SK-N-SH treated with all-trans-retinoic acid at 6 μM for 48 hours (cell line): ENCODE measurements around the gene TMEM14C.

Source experiments
- ATAC-seq: fragments of 200-7000 bp; cut with Tn5 transposase; 3 replicates; pipeline ENCODE4 v1.9.1; 2020; ENCODE audit warnings: mild to moderate bottlenecking, moderate library complexity
- ARNTL ChIP-seq: fragments of 450-650 bp; formaldehyde crosslinking; IDR thresholded peaks from 2 replicates; pipeline ENCODE4 v1.5.0; 2020; ENCODE audit warnings: low read depth, mild to moderate bottlenecking, moderate library complexity, borderline replicate concordance
- CREB5 ChIP-seq: fragments of 250-450 bp; sonication (Bioruptor Pico); IDR thresholded peaks from 2 replicates; pipeline ENCODE4 v1.5.1; 2020; ENCODE audit warnings: low read depth, mild to moderate bottlenecking, moderate library complexity
- CSDC2 ChIP-seq: fragments of 250-450 bp; sonication (Bioruptor Pico); IDR thresholded peaks from 2 replicates; pipeline ENCODE4 v1.5.0; 2020; ENCODE audit warnings: mild to moderate bottlenecking, moderate library complexity
- CSRNP3 ChIP-seq: fragments of 250-450 bp; sonication (Bioruptor Pico); IDR thresholded peaks from 2 replicates; pipeline ENCODE4 v1.5.1; 2021; ENCODE audit warnings: mild to moderate bottlenecking, moderate library complexity
- GLIS3 ChIP-seq: fragments of 250-450 bp; sonication (Bioruptor Pico); IDR thresholded peaks from 2 replicates; pipeline ENCODE4 v1.5.0; 2020; ENCODE audit warnings: mild to moderate bottlenecking, moderate library complexity
- PATZ1 ChIP-seq: fragments of 250-450 bp; sonication (Bioruptor Pico); IDR thresholded peaks from 2 replicates; pipeline ENCODE4 v1.8.0; 2020; ENCODE audit warnings: mild to moderate bottlenecking, moderate library complexity, borderline replicate concordance
- POU6F1 ChIP-seq: fragments of 250-450 bp; sonication (Bioruptor Pico); IDR thresholded peaks from 2 replicates; pipeline ENCODE4 v1.8.0; 2021; ENCODE audit warnings: low read depth, mild to moderate bottlenecking, moderate library complexity, borderline replicate concordance
- PPARA ChIP-seq: fragments of 250-450 bp; sonication (Bioruptor Pico); IDR thresholded peaks from 2 replicates; pipeline ENCODE4 v1.5.0; 2020; ENCODE audit warnings: mild to moderate bottlenecking, borderline replicate concordance
- RARB ChIP-seq: fragments of 250-450 bp; sonication (Bioruptor Pico); IDR thresholded peaks from 2 replicates; pipeline ENCODE4 v1.8.0; 2021; ENCODE audit warnings: mild to moderate bottlenecking, moderate library complexity
- SNAI2 ChIP-seq: fragments of 250-450 bp; sonication (Bioruptor Pico); IDR thresholded peaks from 2 replicates; pipeline ENCODE4 v1.5.0; 2020; ENCODE audit warnings: mild to moderate bottlenecking, moderate library complexity
- TCF4 ChIP-seq: fragments of 250-450 bp; sonication (Bioruptor Pico); IDR thresholded peaks from 2 replicates; pipeline ENCODE4 v1.8.0; 2021; ENCODE audit warnings: mild to moderate bottlenecking, moderate library complexity, borderline replicate concordance
- TOX ChIP-seq: fragments of 250-450 bp; sonication (Bioruptor Pico); IDR thresholded peaks from 2 replicates; pipeline ENCODE4 v1.8.0; 2021; ENCODE audit warnings: mild to moderate bottlenecking, moderate library complexity, borderline replicate concordance
- TSHZ2 ChIP-seq: fragments of 250-450 bp; sonication (Bioruptor Pico); IDR thresholded peaks from 2 replicates; pipeline ENCODE4 v1.5.0; 2020; ENCODE audit warnings: mild to moderate bottlenecking, moderate library complexity
- ZC3H10 ChIP-seq: fragments of 250-450 bp; sonication (Bioruptor Pico); IDR thresholded peaks from 2 replicates; pipeline ENCODE4 v1.5.1; 2021; ENCODE audit warnings: mild to moderate bottlenecking, moderate library complexity
- ZFP3 ChIP-seq: fragments of 250-450 bp; sonication (Bioruptor Pico); IDR thresholded peaks from 2 replicates; pipeline ENCODE4 v1.5.0; 2020; ENCODE audit warnings: mild to moderate bottlenecking, moderate library complexity
- ZFP30 ChIP-seq: fragments of 450-650 bp; formaldehyde crosslinking; IDR thresholded peaks from 2 replicates; pipeline ENCODE4 v1.5.0; 2022; ENCODE audit warnings: mild to moderate bottlenecking, moderate library complexity
- ZNF565 ChIP-seq: fragments of 450-650 bp; formaldehyde crosslinking; conservative IDR thresholded peaks from 2 replicates; pipeline ENCODE4 v1.5.0; 2020; ENCODE audit warnings: low read depth, mild to moderate bottlenecking, moderate library complexity
- ZNF70 ChIP-seq: fragments of 450-650 bp; formaldehyde crosslinking; IDR thresholded peaks from 2 replicates; pipeline ENCODE4 v1.5.0; 2020; ENCODE audit warnings: mild to moderate bottlenecking, moderate library complexity

The TMEM14C gene

GRCh38 chr6:10745116-10745515 lies 22.2 kb downstream of the TMEM14C start:
- no peak for ATAC-seq
- TF ChIP-seq PATZ1 (no peak), CSRNP3 (CRISPR knock-in tag) (no peak), PPARA (CRISPR knock-in tag) (no peak), GLIS3 (CRISPR knock-in tag) (no peak), POU6F1 (CRISPR knock-in tag) (no peak), TCF4 (CRISPR knock-in tag) (no peak), CREB5 (CRISPR knock-in tag) (no peak), ZNF70 (no peak), TOX (no peak), ZNF565 (no peak), RARB (no peak), ZFP30 (no peak), TSHZ2 (CRISPR knock-in tag) (no peak)

GRCh38 chr6:10746915-10747250 lies 24.0 kb downstream of the TMEM14C start:
- peak; percentile 3; the same call in 2 of the 3 replicates for ATAC-seq
- TF ChIP-seq RARB (no peak), ZC3H10 (no peak), SNAI2 (no peak)

- ATAC-seq: peak; percentile 98
Observed at GRCh38 chr6:10747251-10747972, 24.5 kb downstream of the TMEM14C start, which contains the start of gene TMEM14B. Gene TMEM14B, plus strand, starts transcription at chr6:10747805. Its CDS starts 1,441 bp downstream, at chr6:10749246.

More at GRCh38 chr6:10747251-10747972, 24.5 kb downstream of the TMEM14C start, which contains the start of gene TMEM14B:
- TF ChIP-seq ZNF70 (no peak), CREB5 (CRISPR knock-in tag) (no peak), ARNTL (no peak), GLIS3 (CRISPR knock-in tag) (no peak), TSHZ2 (CRISPR knock-in tag) (0 out of 2 replicates have a peak, but pooled peaks have one; percentile 22), ZFP3 (CRISPR knock-in tag) (no peak), ZNF565 (no peak), SNAI2 (0 out of 2 replicates have a peak, but pooled peaks have one; percentile 51), CSDC2 (0 out of 2 replicates have a peak, but pooled peaks have one; percentile 35), POU6F1 (CRISPR knock-in tag) (no peak)
